ENCODE data around the gene GBP1.

DNA sequence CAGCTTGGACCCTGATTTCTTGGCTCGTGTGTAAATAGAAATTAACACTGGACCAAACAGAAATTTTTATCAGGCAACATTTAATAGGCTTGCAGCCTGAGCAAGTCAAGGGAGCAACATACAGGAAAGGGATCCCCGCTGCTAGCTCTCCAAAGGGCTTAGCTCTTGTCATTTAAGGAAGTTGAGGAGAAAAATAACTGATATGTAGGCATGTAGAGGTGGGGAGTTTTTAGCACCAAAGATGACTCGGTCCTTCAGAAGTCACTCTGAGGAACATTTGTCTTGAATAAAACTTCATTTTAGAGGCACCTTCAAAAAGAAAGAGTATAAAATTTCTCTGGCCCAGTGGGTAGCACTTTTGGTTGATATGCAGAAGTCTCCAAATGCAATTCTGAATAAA is 33.8 kb upstream of the GBP1 start:
- TF ChIP-seq, protein P1, sequence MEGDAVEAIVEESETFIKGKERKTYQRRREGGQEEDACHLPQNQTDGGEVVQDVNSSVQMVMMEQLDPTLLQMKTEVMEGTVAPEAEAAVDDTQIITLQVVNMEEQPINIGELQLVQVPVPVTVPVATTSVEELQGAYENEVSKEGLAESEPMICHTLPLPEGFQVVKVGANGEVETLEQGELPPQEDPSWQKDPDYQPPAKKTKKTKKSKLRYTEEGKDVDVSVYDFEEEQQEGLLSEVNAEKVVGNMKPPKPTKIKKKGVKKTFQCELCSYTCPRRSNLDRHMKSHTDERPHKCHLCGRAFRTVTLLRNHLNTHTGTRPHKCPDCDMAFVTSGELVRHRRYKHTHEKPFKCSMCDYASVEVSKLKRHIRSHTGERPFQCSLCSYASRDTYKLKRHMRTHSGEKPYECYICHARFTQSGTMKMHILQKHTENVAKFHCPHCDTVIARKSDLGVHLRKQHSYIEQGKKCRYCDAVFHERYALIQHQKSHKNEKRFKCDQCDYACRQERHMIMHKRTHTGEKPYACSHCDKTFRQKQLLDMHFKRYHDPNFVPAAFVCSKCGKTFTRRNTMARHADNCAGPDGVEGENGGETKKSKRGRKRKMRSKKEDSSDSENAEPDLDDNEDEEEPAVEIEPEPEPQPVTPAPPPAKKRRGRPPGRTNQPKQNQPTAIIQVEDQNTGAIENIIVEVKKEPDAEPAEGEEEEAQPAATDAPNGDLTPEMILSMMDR (conservative IDR thresholded peaks at IDR 0.05; ENCODE audit: low read depth in 2 of 2), result no peak
- TF ChIP-seq JUNB (IDR thresholded peaks at IDR 0.05; ENCODE audit: unreplicated experiment) (no peak), POLR2AphosphoS5 (IDR thresholded peaks at IDR 0.05; ENCODE audit: low read depth) (no peak)
- TF ChIP-seq, protein P2, sequence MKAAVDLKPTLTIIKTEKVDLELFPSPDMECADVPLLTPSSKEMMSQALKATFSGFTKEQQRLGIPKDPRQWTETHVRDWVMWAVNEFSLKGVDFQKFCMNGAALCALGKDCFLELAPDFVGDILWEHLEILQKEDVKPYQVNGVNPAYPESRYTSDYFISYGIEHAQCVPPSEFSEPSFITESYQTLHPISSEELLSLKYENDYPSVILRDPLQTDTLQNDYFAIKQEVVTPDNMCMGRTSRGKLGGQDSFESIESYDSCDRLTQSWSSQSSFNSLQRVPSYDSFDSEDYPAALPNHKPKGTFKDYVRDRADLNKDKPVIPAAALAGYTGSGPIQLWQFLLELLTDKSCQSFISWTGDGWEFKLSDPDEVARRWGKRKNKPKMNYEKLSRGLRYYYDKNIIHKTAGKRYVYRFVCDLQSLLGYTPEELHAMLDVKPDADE (IDR thresholded peaks at IDR 0.05), result no peak
- TF ChIP-seq, protein P3, sequence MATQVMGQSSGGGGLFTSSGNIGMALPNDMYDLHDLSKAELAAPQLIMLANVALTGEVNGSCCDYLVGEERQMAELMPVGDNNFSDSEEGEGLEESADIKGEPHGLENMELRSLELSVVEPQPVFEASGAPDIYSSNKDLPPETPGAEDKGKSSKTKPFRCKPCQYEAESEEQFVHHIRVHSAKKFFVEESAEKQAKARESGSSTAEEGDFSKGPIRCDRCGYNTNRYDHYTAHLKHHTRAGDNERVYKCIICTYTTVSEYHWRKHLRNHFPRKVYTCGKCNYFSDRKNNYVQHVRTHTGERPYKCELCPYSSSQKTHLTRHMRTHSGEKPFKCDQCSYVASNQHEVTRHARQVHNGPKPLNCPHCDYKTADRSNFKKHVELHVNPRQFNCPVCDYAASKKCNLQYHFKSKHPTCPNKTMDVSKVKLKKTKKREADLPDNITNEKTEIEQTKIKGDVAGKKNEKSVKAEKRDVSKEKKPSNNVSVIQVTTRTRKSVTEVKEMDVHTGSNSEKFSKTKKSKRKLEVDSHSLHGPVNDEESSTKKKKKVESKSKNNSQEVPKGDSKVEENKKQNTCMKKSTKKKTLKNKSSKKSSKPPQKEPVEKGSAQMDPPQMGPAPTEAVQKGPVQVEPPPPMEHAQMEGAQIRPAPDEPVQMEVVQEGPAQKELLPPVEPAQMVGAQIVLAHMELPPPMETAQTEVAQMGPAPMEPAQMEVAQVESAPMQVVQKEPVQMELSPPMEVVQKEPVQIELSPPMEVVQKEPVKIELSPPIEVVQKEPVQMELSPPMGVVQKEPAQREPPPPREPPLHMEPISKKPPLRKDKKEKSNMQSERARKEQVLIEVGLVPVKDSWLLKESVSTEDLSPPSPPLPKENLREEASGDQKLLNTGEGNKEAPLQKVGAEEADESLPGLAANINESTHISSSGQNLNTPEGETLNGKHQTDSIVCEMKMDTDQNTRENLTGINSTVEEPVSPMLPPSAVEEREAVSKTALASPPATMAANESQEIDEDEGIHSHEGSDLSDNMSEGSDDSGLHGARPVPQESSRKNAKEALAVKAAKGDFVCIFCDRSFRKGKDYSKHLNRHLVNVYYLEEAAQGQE (IDR thresholded peaks at IDR 0.05; ENCODE audit: unreplicated experiment), result no peak

Measured in GM23338 (cell line).